IMR-90 (cell line): ENCODE results near the gene TOR4A. TPM values are rescaled to one million over a fixed set of nuclear protein-coding genes. Genes with fewer than 3 reads are reported as not detected.
A peak's percentile ranks its signal among the peaks of the same experiment; 100 is the strongest.

Experiments used
- ATAC-seq: fragments of 200-7000 bp; cut with Tn5 transposase; 2 replicates; pipeline ENCODE4 v1.9.1; 2020; ENCODE audit warnings: low read depth, mild to moderate bottlenecking, moderate library complexity
- BruUV-seq: library from RNA; stranded (reverse); fragments of 400-500 nt; replicated peaks from 2 replicates; lab custom pipeline; 2021; lab: Mats Ljungman, UMichigan
- CTCF ChIA-PET: fragments of 300-600 bp; formaldehyde crosslinking; extraction: SDS; loops from one replicate; lab custom pipeline; 2021; ENCODE audit warnings: antibody characterized with exemption; lab: Yijun Ruan, JAX
- POLR2A ChIA-PET: fragments of 300-600 bp; sonication (Branson Sonifier 250); formaldehyde crosslinking; loops from one replicate; lab custom pipeline; 2022; ENCODE audit warnings: antibody characterized with exemption; ENCODE audit not compliant: unreplicated experiment; lab: Charles Lee
- DNase-seq: peaks from one replicate; pipeline ENCODE4 v3.0.0; 2013
- H2AFZ ChIP-seq: replicated peaks from 2 replicates; pipeline ENCODE3; 2013; ENCODE audit warnings: low read length, mild to moderate bottlenecking; ENCODE audit not compliant: poor library complexity
- H2AK5ac ChIP-seq: 2 replicates; pipeline ENCODE4 v1.6.1; 2013; ENCODE audit warnings: low read depth, low read length, inconsistent platforms
- H2AK9ac ChIP-seq: replicated peaks from 2 replicates; pipeline ENCODE3; 2013; ENCODE audit warnings: mild to moderate bottlenecking, low read depth, low read length, moderate library complexity; ENCODE audit not compliant: poor library complexity
- H2BK120ac ChIP-seq: 2 replicates; pipeline ENCODE4 v1.6.1; 2013; ENCODE audit warnings: low read depth, low read length, inconsistent platforms
- H2BK15ac ChIP-seq: 3 replicates; pipeline ENCODE4 v1.6.1; 2013; ENCODE audit warnings: low read depth, low read length, inconsistent platforms
- H2BK20ac ChIP-seq: 2 replicates; pipeline ENCODE4 v1.6.1; 2013; ENCODE audit warnings: low read depth, mild to moderate bottlenecking, inconsistent platforms, low read length, moderate library complexity
- H2BK5ac ChIP-seq: 2 replicates; pipeline ENCODE4 v1.6.1; 2013; ENCODE audit warnings: mild to moderate bottlenecking, low read depth, low read length, inconsistent platforms; ENCODE audit not compliant: poor library complexity, severe bottlenecking
- H3K14ac ChIP-seq: replicated peaks from 2 replicates; pipeline ENCODE4 v1.6.1; 2013; ENCODE audit warnings: low read depth, low read length, inconsistent platforms
- H3K18ac ChIP-seq: 2 replicates; pipeline ENCODE4 v1.6.1; 2013; ENCODE audit warnings: low read depth, low read length, control low read depth
- H3K23ac ChIP-seq: 2 replicates; pipeline ENCODE4 v1.6.1; 2013; ENCODE audit warnings: low read depth, low read length, inconsistent platforms
- H3K27ac ChIP-seq: 2 replicates; pipeline ENCODE4 v1.5.1; 2013; ENCODE audit warnings: mild to moderate bottlenecking, control low read depth, low read length; ENCODE audit not compliant: insufficient read depth
- H3K27me3 ChIP-seq: 2 replicates; pipeline ENCODE4 v1.6.1; 2013; ENCODE audit warnings: low read length; ENCODE audit not compliant: control insufficient read depth, insufficient read depth
- H3K36me3 ChIP-seq: 2 replicates; pipeline ENCODE4 v1.6.1; 2013; ENCODE audit warnings: low read length, mixed read lengths; ENCODE audit not compliant: control insufficient read depth, insufficient read depth
- H3K4ac ChIP-seq: 2 replicates; pipeline ENCODE4 v1.6.1; 2013; ENCODE audit warnings: low read depth, low read length, inconsistent platforms
- H3K4me1 ChIP-seq: 2 replicates; pipeline ENCODE4 v1.6.1; 2013; ENCODE audit warnings: low read length, mixed read lengths; ENCODE audit not compliant: control insufficient read depth, insufficient read depth
- H3K4me2 ChIP-seq: 2 replicates; pipeline ENCODE4 v1.6.1; 2013; ENCODE audit warnings: low read depth, mild to moderate bottlenecking, control low read depth, low read length, moderate library complexity
- H3K4me3 ChIP-seq: 2 replicates; pipeline ENCODE4 v1.5.1; 2013; ENCODE audit warnings: low read depth, mild to moderate bottlenecking, control low read depth, low read length, moderate library complexity; ENCODE audit not compliant: insufficient read depth
- H3K56ac ChIP-seq: 2 replicates; pipeline ENCODE4 v1.6.1; 2013; ENCODE audit warnings: low read length, inconsistent platforms; ENCODE audit not compliant: insufficient read depth; ENCODE audit errors: extremely low read depth
- H3K79me1 ChIP-seq, 2 experiments: 2 replicates each; pipeline ENCODE4 v1.6.1; 2013; ENCODE audit warnings: low read length in 2 of 2, inconsistent platforms in 1 of 2, low read depth in 1 of 2
- H3K9ac ChIP-seq: 2 replicates; pipeline ENCODE4 v1.6.1; 2013; ENCODE audit warnings: low read depth, low read length, control low read depth
- H3K9me1 ChIP-seq: 2 replicates; pipeline ENCODE4 v1.6.1; 2013; ENCODE audit warnings: low read length, inconsistent platforms; ENCODE audit not compliant: insufficient read depth
- H3K9me3 ChIP-seq: 2 replicates; pipeline ENCODE4 v1.6.1; 2013; ENCODE audit warnings: low read length; ENCODE audit not compliant: control insufficient read depth, insufficient read depth
- H4K20me1 ChIP-seq: 2 replicates; pipeline ENCODE4 v1.6.1; 2013; ENCODE audit warnings: low read length, inconsistent platforms; ENCODE audit not compliant: insufficient read depth
- H4K5ac ChIP-seq: 2 replicates; pipeline ENCODE4 v1.6.1; 2013; ENCODE audit warnings: mild to moderate bottlenecking, low read depth, low read length, control low read depth
- H4K8ac ChIP-seq, 2 experiments: 2 replicates each; pipeline ENCODE4 v1.6.1; 2013; ENCODE audit warnings: low read depth in 2 of 2, low read length in 2 of 2, control low read depth in 1 of 2, inconsistent platforms in 1 of 2
- H4K91ac ChIP-seq: 2 replicates; pipeline ENCODE4 v1.6.1; 2013; ENCODE audit warnings: low read depth, low read length, inconsistent platforms; ENCODE audit not compliant: insufficient read depth
- BHLHE40 ChIP-seq: fragments of 150-350 bp; IDR thresholded peaks from 2 replicates; pipeline ENCODE4 v1.6.1; 2016; ENCODE audit warnings: mild to moderate bottlenecking, low read depth, low read length
- CHD1 ChIP-seq: IDR thresholded peaks from 2 replicates; pipeline ENCODE4 v1.6.1; 2012; ENCODE audit warnings: low read depth, low read length, improper control_type of control experiment
- FOS ChIP-seq: fragments of 150-350 bp; IDR thresholded peaks from 2 replicates; pipeline ENCODE4 v1.6.1; 2016; ENCODE audit warnings: low read depth, low read length
- MAFK ChIP-seq: IDR thresholded peaks from 2 replicates; pipeline ENCODE4 v1.6.1; 2012; ENCODE audit warnings: low read depth, low read length, improper control_type of control experiment
- MXI1 ChIP-seq: IDR thresholded peaks from 2 replicates; pipeline ENCODE4 v1.6.1; 2012; ENCODE audit warnings: low read depth, mild to moderate bottlenecking, low read length, moderate library complexity, borderline replicate concordance
- NFE2L2 ChIP-seq: fragments of 150-350 bp; IDR thresholded peaks from 2 replicates; pipeline ENCODE4 v1.6.1; 2016; ENCODE audit warnings: low read depth, mild to moderate bottlenecking, low read length
- POLR2A ChIP-seq: IDR thresholded peaks from 2 replicates; pipeline ENCODE4 v1.6.1; 2012; ENCODE audit warnings: mild to moderate bottlenecking, low read depth, low read length
- RAD21 ChIP-seq: IDR thresholded peaks from 2 replicates; pipeline ENCODE4 v1.6.1; 2012; ENCODE audit warnings: low read length, improper control_type of control experiment
- RCOR1 ChIP-seq: IDR thresholded peaks from 2 replicates; pipeline ENCODE4 v1.6.1; 2012; ENCODE audit warnings: mild to moderate bottlenecking, low read length, improper control_type of control experiment; ENCODE audit not compliant: insufficient replicate concordance
- RFX5 ChIP-seq: IDR thresholded peaks from 2 replicates; pipeline ENCODE4 v1.8.0; 2012; ENCODE audit warnings: low read depth, mild to moderate bottlenecking, low read length, moderate library complexity
- SMC3 ChIP-seq: fragments of 150-350 bp; IDR thresholded peaks from 2 replicates; pipeline ENCODE4 v1.6.1; 2016; ENCODE audit warnings: low read depth, mild to moderate bottlenecking, antibody characterized with exemption, low read length, moderate library complexity
- WGBS, 2 experiments: methylation state at CpG; one replicate each; pipeline versions ENCODE4 v1.1.5 to v1.1.7; 2013; ENCODE audit warnings: missing lambda C conversion rate in 2 of 2; ENCODE audit not compliant: insufficient read length in 1 of 2; ENCODE audit errors: extremely low coverage in 2 of 2; 5-methylcytosine and 5-hydroxymethylcytosine counted together
- dilution Hi-C: fragments of 300-500 bp; cut with HindIII; formaldehyde crosslinking; loops from one replicate; pipeline ENCODE4 v1.14.3; 2018; ENCODE audit warnings: low sequenced_read_pairs; ENCODE audit not compliant: unreplicated experiment
- in situ Hi-C: fragments of 300-500 bp; cut with MboI; formaldehyde crosslinking; loops from 3 replicates; pipeline ENCODE4 v1.14.3; 2019; ENCODE audit warnings: low sequenced_read_pairs, inconsistent platforms, mixed read lengths
- intact Hi-C: fragments of 100-400 bp; cut with micrococcal nuclease; formaldehyde crosslinking; loops from 2 replicates; pipeline ENCODE4 v1.10.0; 2022
- polyA plus RNA-seq, 3 experiments: library from polyadenylated mRNA; depleted of rRNA; stranded (reverse); fragments of >200 nt; gene quantifications; 2 replicates each; pipeline ENCODE4 v1.2.3, GENCODE V29; 2012; ENCODE audit warnings: low replicate concordance in 1 of 3
- total RNA-seq: library from RNA; depleted of rRNA; stranded (reverse); fragments of >200 nt; gene quantifications from 2 replicates; pipeline ENCODE4 v1.2.3, GENCODE V29; 2012
- TF ChIP-seq, protein P1 (sequence below): fragments of 150-350 bp; IDR thresholded peaks from 2 replicates; pipeline ENCODE4 v1.6.1; 2017; ENCODE audit warnings: mild to moderate bottlenecking, antibody characterized with exemption, low read length, low read depth
- TF ChIP-seq, protein P2 (sequence below): fragments of 150-350 bp; IDR thresholded peaks from 2 replicates; pipeline ENCODE4 v1.6.1; 2016; ENCODE audit warnings: low read depth, mild to moderate bottlenecking, low read length, moderate library complexity, borderline replicate concordance
- TF ChIP-seq, protein P3 (sequence below): conservative IDR thresholded peaks from 2 replicates; pipeline ENCODE4 v1.5.1; 2012; ENCODE audit warnings: mild to moderate bottlenecking, low read depth, low read length, improper control_type of control experiment

Gene TOR4A
- total and polyA plus RNA-seq, 2 of the 4 experiments (the other 2 are of a cell fraction), result 9.7 to 22.9 TPM

DNA sequence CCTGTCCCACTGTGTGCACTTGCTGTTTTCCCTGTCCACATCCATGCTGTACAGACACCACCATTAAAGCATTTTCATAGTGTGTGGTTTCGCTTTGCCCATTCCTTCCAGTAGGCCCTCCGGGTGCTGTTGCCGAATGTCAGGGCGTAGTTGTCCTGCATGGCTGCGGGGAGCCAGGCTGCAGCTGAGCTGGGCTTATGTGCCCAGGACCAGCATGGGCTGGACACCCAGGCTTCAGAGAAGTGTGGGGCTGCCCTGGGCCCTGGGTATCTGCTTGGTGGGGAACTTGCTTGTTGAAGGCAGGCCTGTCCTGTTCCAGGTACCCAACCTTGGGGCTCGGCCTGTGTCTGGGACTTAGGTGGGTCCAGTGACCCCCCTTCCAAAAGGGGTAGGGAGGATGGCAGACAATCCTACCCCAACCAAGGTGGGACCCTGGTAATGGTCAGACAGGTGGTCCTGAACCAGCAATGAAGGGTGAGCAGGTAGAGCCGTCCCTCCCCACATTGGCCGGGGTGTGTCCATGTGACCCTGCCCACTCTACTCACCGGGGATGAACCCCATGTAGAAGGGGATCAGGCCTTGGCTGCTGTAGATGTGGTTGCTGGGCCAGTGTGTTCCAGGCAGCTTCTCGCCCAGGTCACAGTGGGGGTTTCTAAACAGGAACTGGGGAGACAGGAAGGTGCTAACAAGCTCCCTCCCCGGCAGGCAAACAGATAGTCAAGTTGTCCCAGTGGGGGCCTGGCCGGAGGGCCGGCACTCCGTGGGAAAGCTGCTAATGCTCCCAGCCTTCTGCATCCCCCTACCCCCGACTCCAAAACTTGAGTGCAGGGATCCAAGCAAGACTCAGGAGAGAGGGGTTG is 33.7 kb upstream of the TOR4A start:
- DNase-seq (no peak), ATAC-seq (no peak)
- in situ Hi-C loops, result no loop called here
- H2BK120ac ChIP-seq, result no peak overlapping the region
- H4K8ac ChIP-seq, result no peak overlapping the region; a peak in 1 of 4 replicates
- ChIA-PET POLR2A (interaction anchor here (1.9 kb wide), 1 partner anchor 11 kb away, joined by 9 read pairs; the partner anchor contains the start of gene NELFB), CTCF (no interaction called here)
- peak overlapping the region; percentile 32 for H2AFZ ChIP-seq
- H3K4me2 ChIP-seq, result no peak overlapping the region
- dilution Hi-C loops, result no loop called here
- no peak overlapping the region for H3K18ac ChIP-seq
- no peaks in the 10 kb centered on the region for H3K27me3 ChIP-seq
- no peak overlapping the region for H2BK20ac ChIP-seq
- peak overlapping the region; percentile 81 for H2AK9ac ChIP-seq
- H3K23ac ChIP-seq, result peak overlapping the region; percentile 64; the same call in 1 of the 2 replicates
- no peak overlapping the region for H2BK5ac ChIP-seq
- WGBS, 2 experiments, result 52% methylated on average over 6 of the region's 15 CpGs; no CpG with 5 or more reads in 1 of the 2 experiments
- BruUV-seq, result no TSS peak
- H3K4ac ChIP-seq, result no peak overlapping the region; the same call in 1 of the 2 replicates
- no peak overlapping the region for H3K14ac ChIP-seq
- no peak overlapping the region for H3K9ac ChIP-seq
- H3K4me3 ChIP-seq, result no peak overlapping the region
- H2AK5ac ChIP-seq, result 0 out of 2 replicates have a peak overlapping the region, but pooled peaks have one; percentile 3
- no peak overlapping the region for H4K5ac ChIP-seq
- peaks cover 19% of the 10 kb centered on the region for H3K36me3 ChIP-seq
- H4K20me1 ChIP-seq, result peaks cover 33% of the 10 kb centered on the region
- peaks cover 3 to 31% of the 10 kb centered on the region in 2 experiments; a peak in 3 of 4 replicates for H3K79me1 ChIP-seq
- no peak overlapping the region for H3K56ac ChIP-seq
- H3K9me3 ChIP-seq, result no peaks in the 10 kb centered on the region
- peaks cover 8% of the 10 kb centered on the region; the same call in 1 of the 2 replicates for H3K4me1 ChIP-seq
- H3K27ac ChIP-seq, result no peak overlapping the region
- H3K9me1 ChIP-seq, result peaks cover 4% of the 10 kb centered on the region
- no peak overlapping the region for H2BK15ac ChIP-seq
- H4K91ac ChIP-seq, result no peak overlapping the region
- intact Hi-C loops, result no loop called here
- TF ChIP-seq, protein P1, sequence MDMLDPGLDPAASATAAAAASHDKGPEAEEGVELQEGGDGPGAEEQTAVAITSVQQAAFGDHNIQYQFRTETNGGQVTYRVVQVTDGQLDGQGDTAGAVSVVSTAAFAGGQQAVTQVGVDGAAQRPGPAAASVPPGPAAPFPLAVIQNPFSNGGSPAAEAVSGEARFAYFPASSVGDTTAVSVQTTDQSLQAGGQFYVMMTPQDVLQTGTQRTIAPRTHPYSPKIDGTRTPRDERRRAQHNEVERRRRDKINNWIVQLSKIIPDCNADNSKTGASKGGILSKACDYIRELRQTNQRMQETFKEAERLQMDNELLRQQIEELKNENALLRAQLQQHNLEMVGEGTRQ, result no peak; the same call in 1 of the 2 replicates
- TF ChIP-seq CHD1 (no peak), MAFK (no peak), RCOR1 (no peak), RAD21 (no peak), RFX5 (no peak), SMC3 (no peak), BHLHE40 (no peak), FOS (no peak), POLR2A (no peak), MXI1 (no peak), NFE2L2 (no peak)
- TF ChIP-seq, protein P2, sequence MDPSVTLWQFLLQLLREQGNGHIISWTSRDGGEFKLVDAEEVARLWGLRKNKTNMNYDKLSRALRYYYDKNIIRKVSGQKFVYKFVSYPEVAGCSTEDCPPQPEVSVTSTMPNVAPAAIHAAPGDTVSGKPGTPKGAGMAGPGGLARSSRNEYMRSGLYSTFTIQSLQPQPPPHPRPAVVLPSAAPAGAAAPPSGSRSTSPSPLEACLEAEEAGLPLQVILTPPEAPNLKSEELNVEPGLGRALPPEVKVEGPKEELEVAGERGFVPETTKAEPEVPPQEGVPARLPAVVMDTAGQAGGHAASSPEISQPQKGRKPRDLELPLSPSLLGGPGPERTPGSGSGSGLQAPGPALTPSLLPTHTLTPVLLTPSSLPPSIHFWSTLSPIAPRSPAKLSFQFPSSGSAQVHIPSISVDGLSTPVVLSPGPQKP, result no peak
- TF ChIP-seq, protein P3, sequence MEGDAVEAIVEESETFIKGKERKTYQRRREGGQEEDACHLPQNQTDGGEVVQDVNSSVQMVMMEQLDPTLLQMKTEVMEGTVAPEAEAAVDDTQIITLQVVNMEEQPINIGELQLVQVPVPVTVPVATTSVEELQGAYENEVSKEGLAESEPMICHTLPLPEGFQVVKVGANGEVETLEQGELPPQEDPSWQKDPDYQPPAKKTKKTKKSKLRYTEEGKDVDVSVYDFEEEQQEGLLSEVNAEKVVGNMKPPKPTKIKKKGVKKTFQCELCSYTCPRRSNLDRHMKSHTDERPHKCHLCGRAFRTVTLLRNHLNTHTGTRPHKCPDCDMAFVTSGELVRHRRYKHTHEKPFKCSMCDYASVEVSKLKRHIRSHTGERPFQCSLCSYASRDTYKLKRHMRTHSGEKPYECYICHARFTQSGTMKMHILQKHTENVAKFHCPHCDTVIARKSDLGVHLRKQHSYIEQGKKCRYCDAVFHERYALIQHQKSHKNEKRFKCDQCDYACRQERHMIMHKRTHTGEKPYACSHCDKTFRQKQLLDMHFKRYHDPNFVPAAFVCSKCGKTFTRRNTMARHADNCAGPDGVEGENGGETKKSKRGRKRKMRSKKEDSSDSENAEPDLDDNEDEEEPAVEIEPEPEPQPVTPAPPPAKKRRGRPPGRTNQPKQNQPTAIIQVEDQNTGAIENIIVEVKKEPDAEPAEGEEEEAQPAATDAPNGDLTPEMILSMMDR, result no peak
